IMR-90 (cell line): ENCODE data around the gene ANO7. TPM values are rescaled to one million over a fixed set of nuclear protein-coding genes. Genes with fewer than 3 reads are reported as not detected.

ENCODE experiments used
- ATAC-seq: fragments of 200-7000 bp; cut with Tn5 transposase; 2 replicates; pipeline ENCODE4 v1.9.1; 2020; ENCODE audit warnings: low read depth, mild to moderate bottlenecking, moderate library complexity
- BruUV-seq: library from RNA; stranded (reverse); fragments of 400-500 nt; replicated peaks from 2 replicates; lab custom pipeline; 2021; lab: Mats Ljungman, UMichigan
- CTCF ChIA-PET: fragments of 300-600 bp; formaldehyde crosslinking; extraction: SDS; loops from one replicate; lab custom pipeline; 2021; ENCODE audit warnings: antibody characterized with exemption; lab: Yijun Ruan, JAX
- POLR2A ChIA-PET: fragments of 300-600 bp; sonication (Branson Sonifier 250); formaldehyde crosslinking; loops from one replicate; lab custom pipeline; 2022; ENCODE audit warnings: antibody characterized with exemption; ENCODE audit not compliant: unreplicated experiment; lab: Charles Lee
- DNase-seq: peaks from one replicate; pipeline ENCODE4 v3.0.0; 2013
- H2AFZ ChIP-seq: replicated peaks from 2 replicates; pipeline ENCODE3; 2013; ENCODE audit warnings: low read length, mild to moderate bottlenecking; ENCODE audit not compliant: poor library complexity
- H2AK5ac ChIP-seq: 2 replicates; pipeline ENCODE4 v1.6.1; 2013; ENCODE audit warnings: low read depth, low read length, inconsistent platforms
- H2AK9ac ChIP-seq: replicated peaks from 2 replicates; pipeline ENCODE3; 2013; ENCODE audit warnings: mild to moderate bottlenecking, low read depth, low read length, moderate library complexity; ENCODE audit not compliant: poor library complexity
- H2BK120ac ChIP-seq: 2 replicates; pipeline ENCODE4 v1.6.1; 2013; ENCODE audit warnings: low read depth, low read length, inconsistent platforms
- H2BK15ac ChIP-seq: 3 replicates; pipeline ENCODE4 v1.6.1; 2013; ENCODE audit warnings: low read depth, low read length, inconsistent platforms
- H2BK20ac ChIP-seq: 2 replicates; pipeline ENCODE4 v1.6.1; 2013; ENCODE audit warnings: low read depth, mild to moderate bottlenecking, inconsistent platforms, low read length, moderate library complexity
- H2BK5ac ChIP-seq: 2 replicates; pipeline ENCODE4 v1.6.1; 2013; ENCODE audit warnings: mild to moderate bottlenecking, low read depth, low read length, inconsistent platforms; ENCODE audit not compliant: poor library complexity, severe bottlenecking
- H3K14ac ChIP-seq: replicated peaks from 2 replicates; pipeline ENCODE4 v1.6.1; 2013; ENCODE audit warnings: low read depth, low read length, inconsistent platforms
- H3K18ac ChIP-seq: 2 replicates; pipeline ENCODE4 v1.6.1; 2013; ENCODE audit warnings: low read depth, low read length, control low read depth
- H3K23ac ChIP-seq: 2 replicates; pipeline ENCODE4 v1.6.1; 2013; ENCODE audit warnings: low read depth, low read length, inconsistent platforms
- H3K27ac ChIP-seq: 2 replicates; pipeline ENCODE4 v1.5.1; 2013; ENCODE audit warnings: mild to moderate bottlenecking, control low read depth, low read length; ENCODE audit not compliant: insufficient read depth
- H3K27me3 ChIP-seq: 2 replicates; pipeline ENCODE4 v1.6.1; 2013; ENCODE audit warnings: low read length; ENCODE audit not compliant: control insufficient read depth, insufficient read depth
- H3K36me3 ChIP-seq: 2 replicates; pipeline ENCODE4 v1.6.1; 2013; ENCODE audit warnings: low read length, mixed read lengths; ENCODE audit not compliant: control insufficient read depth, insufficient read depth
- H3K4ac ChIP-seq: 2 replicates; pipeline ENCODE4 v1.6.1; 2013; ENCODE audit warnings: low read depth, low read length, inconsistent platforms
- H3K4me1 ChIP-seq: 2 replicates; pipeline ENCODE4 v1.6.1; 2013; ENCODE audit warnings: low read length, mixed read lengths; ENCODE audit not compliant: control insufficient read depth, insufficient read depth
- H3K4me2 ChIP-seq: 2 replicates; pipeline ENCODE4 v1.6.1; 2013; ENCODE audit warnings: low read depth, mild to moderate bottlenecking, control low read depth, low read length, moderate library complexity
- H3K4me3 ChIP-seq: 2 replicates; pipeline ENCODE4 v1.5.1; 2013; ENCODE audit warnings: low read depth, mild to moderate bottlenecking, control low read depth, low read length, moderate library complexity; ENCODE audit not compliant: insufficient read depth
- H3K56ac ChIP-seq: 2 replicates; pipeline ENCODE4 v1.6.1; 2013; ENCODE audit warnings: low read length, inconsistent platforms; ENCODE audit not compliant: insufficient read depth; ENCODE audit errors: extremely low read depth
- H3K79me1 ChIP-seq, 2 experiments: 2 replicates each; pipeline ENCODE4 v1.6.1; 2013; ENCODE audit warnings: low read length in 2 of 2, inconsistent platforms in 1 of 2, low read depth in 1 of 2
- H3K9ac ChIP-seq: 2 replicates; pipeline ENCODE4 v1.6.1; 2013; ENCODE audit warnings: low read depth, low read length, control low read depth
- H3K9me1 ChIP-seq: 2 replicates; pipeline ENCODE4 v1.6.1; 2013; ENCODE audit warnings: low read length, inconsistent platforms; ENCODE audit not compliant: insufficient read depth
- H3K9me3 ChIP-seq: 2 replicates; pipeline ENCODE4 v1.6.1; 2013; ENCODE audit warnings: low read length; ENCODE audit not compliant: control insufficient read depth, insufficient read depth
- H4K20me1 ChIP-seq: 2 replicates; pipeline ENCODE4 v1.6.1; 2013; ENCODE audit warnings: low read length, inconsistent platforms; ENCODE audit not compliant: insufficient read depth
- H4K5ac ChIP-seq: 2 replicates; pipeline ENCODE4 v1.6.1; 2013; ENCODE audit warnings: mild to moderate bottlenecking, low read depth, low read length, control low read depth
- H4K8ac ChIP-seq, 2 experiments: 2 replicates each; pipeline ENCODE4 v1.6.1; 2013; ENCODE audit warnings: low read depth in 2 of 2, low read length in 2 of 2, control low read depth in 1 of 2, inconsistent platforms in 1 of 2
- H4K91ac ChIP-seq: 2 replicates; pipeline ENCODE4 v1.6.1; 2013; ENCODE audit warnings: low read depth, low read length, inconsistent platforms; ENCODE audit not compliant: insufficient read depth
- BHLHE40 ChIP-seq: fragments of 150-350 bp; IDR thresholded peaks from 2 replicates; pipeline ENCODE4 v1.6.1; 2016; ENCODE audit warnings: mild to moderate bottlenecking, low read depth, low read length
- CEBPB ChIP-seq: IDR thresholded peaks from 2 replicates; pipeline ENCODE4 v1.6.1; 2012; ENCODE audit warnings: low read depth, low read length, improper control_type of control experiment
- CHD1 ChIP-seq: IDR thresholded peaks from 2 replicates; pipeline ENCODE4 v1.6.1; 2012; ENCODE audit warnings: low read depth, low read length, improper control_type of control experiment
- FOS ChIP-seq: fragments of 150-350 bp; IDR thresholded peaks from 2 replicates; pipeline ENCODE4 v1.6.1; 2016; ENCODE audit warnings: low read depth, low read length
- MAFK ChIP-seq: IDR thresholded peaks from 2 replicates; pipeline ENCODE4 v1.6.1; 2012; ENCODE audit warnings: low read depth, low read length, improper control_type of control experiment
- MAZ ChIP-seq: IDR thresholded peaks from 2 replicates; pipeline ENCODE4 v1.6.1; 2012; ENCODE audit warnings: low read depth, mild to moderate bottlenecking, low read length, improper control_type of control experiment, moderate library complexity, borderline replicate concordance
- MXI1 ChIP-seq: IDR thresholded peaks from 2 replicates; pipeline ENCODE4 v1.6.1; 2012; ENCODE audit warnings: low read depth, mild to moderate bottlenecking, low read length, moderate library complexity, borderline replicate concordance
- NFE2L2 ChIP-seq: fragments of 150-350 bp; IDR thresholded peaks from 2 replicates; pipeline ENCODE4 v1.6.1; 2016; ENCODE audit warnings: low read depth, mild to moderate bottlenecking, low read length
- POLR2A ChIP-seq: IDR thresholded peaks from 2 replicates; pipeline ENCODE4 v1.6.1; 2012; ENCODE audit warnings: mild to moderate bottlenecking, low read depth, low read length
- RAD21 ChIP-seq: IDR thresholded peaks from 2 replicates; pipeline ENCODE4 v1.6.1; 2012; ENCODE audit warnings: low read length, improper control_type of control experiment
- RCOR1 ChIP-seq: IDR thresholded peaks from 2 replicates; pipeline ENCODE4 v1.6.1; 2012; ENCODE audit warnings: mild to moderate bottlenecking, low read length, improper control_type of control experiment; ENCODE audit not compliant: insufficient replicate concordance
- RFX5 ChIP-seq: IDR thresholded peaks from 2 replicates; pipeline ENCODE4 v1.8.0; 2012; ENCODE audit warnings: low read depth, mild to moderate bottlenecking, low read length, moderate library complexity
- SMC3 ChIP-seq: fragments of 150-350 bp; IDR thresholded peaks from 2 replicates; pipeline ENCODE4 v1.6.1; 2016; ENCODE audit warnings: low read depth, mild to moderate bottlenecking, antibody characterized with exemption, low read length, moderate library complexity
- WGBS, 2 experiments: methylation state at CpG; one replicate each; pipeline versions ENCODE4 v1.1.5 to v1.1.7; 2013; ENCODE audit warnings: missing lambda C conversion rate in 2 of 2; ENCODE audit not compliant: insufficient read length in 1 of 2; ENCODE audit errors: extremely low coverage in 2 of 2; 5-methylcytosine and 5-hydroxymethylcytosine counted together
- dilution Hi-C: fragments of 300-500 bp; cut with HindIII; formaldehyde crosslinking; loops from one replicate; pipeline ENCODE4 v1.14.3; 2018; ENCODE audit warnings: low sequenced_read_pairs; ENCODE audit not compliant: unreplicated experiment
- in situ Hi-C: fragments of 300-500 bp; cut with MboI; formaldehyde crosslinking; loops from 3 replicates; pipeline ENCODE4 v1.14.3; 2019; ENCODE audit warnings: low sequenced_read_pairs, inconsistent platforms, mixed read lengths
- intact Hi-C: fragments of 100-400 bp; cut with micrococcal nuclease; formaldehyde crosslinking; loops from 2 replicates; pipeline ENCODE4 v1.10.0; 2022
- polyA plus RNA-seq, 3 experiments: library from polyadenylated mRNA; depleted of rRNA; stranded (reverse); fragments of >200 nt; gene quantifications; 2 replicates each; pipeline ENCODE4 v1.2.3, GENCODE V29; 2012; ENCODE audit warnings: low replicate concordance in 1 of 3
- total RNA-seq: library from RNA; depleted of rRNA; stranded (reverse); fragments of >200 nt; gene quantifications from 2 replicates; pipeline ENCODE4 v1.2.3, GENCODE V29; 2012
- TF ChIP-seq, protein P1 (sequence below): conservative IDR thresholded peaks from 2 replicates; pipeline ENCODE4 v1.5.1; 2012; ENCODE audit warnings: mild to moderate bottlenecking, low read depth, low read length, improper control_type of control experiment
- TF ChIP-seq, protein P2 (sequence below): fragments of 150-350 bp; IDR thresholded peaks from 2 replicates; pipeline ENCODE4 v1.6.1; 2016; ENCODE audit warnings: low read depth, mild to moderate bottlenecking, low read length, moderate library complexity, borderline replicate concordance

Gene ANO7
- total and polyA plus RNA-seq, 2 of the 4 experiments (the other 2 are of a cell fraction), result 0.36 to 3.4 TPM

DNA sequence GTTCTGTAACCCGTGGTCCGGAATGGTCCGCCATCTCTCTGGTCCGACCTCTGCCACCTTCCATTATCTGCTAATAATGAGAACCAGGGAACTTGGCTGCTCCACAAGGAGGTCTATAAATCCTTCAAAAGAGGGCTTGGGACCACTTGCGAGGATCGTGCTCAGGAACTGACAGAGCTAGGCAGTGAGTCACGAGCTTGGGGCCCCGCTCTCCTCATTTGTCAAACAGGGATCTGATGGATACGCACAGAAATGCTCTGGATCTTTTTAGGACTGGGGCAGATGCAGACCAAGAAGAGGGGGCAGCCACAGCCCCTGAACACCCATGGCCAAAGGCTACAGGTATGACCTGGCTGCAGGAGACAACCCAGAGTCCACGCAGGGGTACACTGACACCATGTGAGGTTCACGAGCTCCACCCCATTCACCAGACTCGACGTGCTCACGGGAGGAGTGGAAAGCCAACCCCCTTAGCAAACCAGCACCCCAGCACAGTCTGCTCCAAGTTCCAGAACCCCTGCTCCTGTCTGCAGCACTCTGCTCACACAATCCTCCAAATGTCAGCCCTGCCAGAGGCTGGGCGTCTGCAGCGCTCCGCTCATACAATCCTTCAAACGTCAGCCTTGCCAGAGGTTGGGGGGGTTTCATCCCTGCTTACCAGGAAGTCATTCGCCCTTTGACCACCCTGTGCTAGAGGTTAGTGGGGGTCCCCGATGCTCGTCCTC lies 45.8 kb downstream of the ANO7 start:
- Histone ChIP-seq H4K91ac (no peak overlapping the region), H3K4me2 (no peak overlapping the region), H2AK9ac (no peak overlapping the region), H3K4me1 (no peaks in the 10 kb centered on the region), H3K14ac (no peak overlapping the region), H3K27ac (no peak overlapping the region), H3K23ac (no peak overlapping the region), H3K9me1 (no peaks in the 10 kb centered on the region; the same call in 1 of the 2 replicates), H3K4me3 (no peak overlapping the region), H3K9ac (no peak overlapping the region), H4K5ac (no peak overlapping the region), H3K27me3 (no peaks in the 10 kb centered on the region), H2AK5ac (no peak overlapping the region), H2BK5ac (no peak overlapping the region), H3K56ac (no peak overlapping the region), H3K4ac (no peak overlapping the region), H4K20me1 (peaks cover 73% of the 10 kb centered on the region), H2BK15ac (no peak overlapping the region), H2AFZ (no peak overlapping the region), H4K8ac (no peak overlapping the region), H3K9me3 (no peaks in the 10 kb centered on the region), H3K18ac (no peak overlapping the region), H3K36me3 (peaks cover 90% of the 10 kb centered on the region), H2BK20ac (no peak overlapping the region), H2BK120ac (no peak overlapping the region), H3K79me1 (peaks cover 32 to 79% of the 10 kb centered on the region in 2 experiments)
- dilution Hi-C loops, result no loop called here
- no peak for DNase-seq
- TF ChIP-seq, protein P1, sequence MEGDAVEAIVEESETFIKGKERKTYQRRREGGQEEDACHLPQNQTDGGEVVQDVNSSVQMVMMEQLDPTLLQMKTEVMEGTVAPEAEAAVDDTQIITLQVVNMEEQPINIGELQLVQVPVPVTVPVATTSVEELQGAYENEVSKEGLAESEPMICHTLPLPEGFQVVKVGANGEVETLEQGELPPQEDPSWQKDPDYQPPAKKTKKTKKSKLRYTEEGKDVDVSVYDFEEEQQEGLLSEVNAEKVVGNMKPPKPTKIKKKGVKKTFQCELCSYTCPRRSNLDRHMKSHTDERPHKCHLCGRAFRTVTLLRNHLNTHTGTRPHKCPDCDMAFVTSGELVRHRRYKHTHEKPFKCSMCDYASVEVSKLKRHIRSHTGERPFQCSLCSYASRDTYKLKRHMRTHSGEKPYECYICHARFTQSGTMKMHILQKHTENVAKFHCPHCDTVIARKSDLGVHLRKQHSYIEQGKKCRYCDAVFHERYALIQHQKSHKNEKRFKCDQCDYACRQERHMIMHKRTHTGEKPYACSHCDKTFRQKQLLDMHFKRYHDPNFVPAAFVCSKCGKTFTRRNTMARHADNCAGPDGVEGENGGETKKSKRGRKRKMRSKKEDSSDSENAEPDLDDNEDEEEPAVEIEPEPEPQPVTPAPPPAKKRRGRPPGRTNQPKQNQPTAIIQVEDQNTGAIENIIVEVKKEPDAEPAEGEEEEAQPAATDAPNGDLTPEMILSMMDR, result no peak
- TF ChIP-seq RFX5 (no peak), BHLHE40 (no peak), FOS (no peak), CEBPB (no peak), MXI1 (no peak), CHD1 (no peak), RCOR1 (no peak), RAD21 (no peak), POLR2A (no peak), NFE2L2 (no peak), MAFK (no peak), SMC3 (no peak), MAZ (no peak)
- TF ChIP-seq, protein P2, sequence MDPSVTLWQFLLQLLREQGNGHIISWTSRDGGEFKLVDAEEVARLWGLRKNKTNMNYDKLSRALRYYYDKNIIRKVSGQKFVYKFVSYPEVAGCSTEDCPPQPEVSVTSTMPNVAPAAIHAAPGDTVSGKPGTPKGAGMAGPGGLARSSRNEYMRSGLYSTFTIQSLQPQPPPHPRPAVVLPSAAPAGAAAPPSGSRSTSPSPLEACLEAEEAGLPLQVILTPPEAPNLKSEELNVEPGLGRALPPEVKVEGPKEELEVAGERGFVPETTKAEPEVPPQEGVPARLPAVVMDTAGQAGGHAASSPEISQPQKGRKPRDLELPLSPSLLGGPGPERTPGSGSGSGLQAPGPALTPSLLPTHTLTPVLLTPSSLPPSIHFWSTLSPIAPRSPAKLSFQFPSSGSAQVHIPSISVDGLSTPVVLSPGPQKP, result no peak
- no peak for ATAC-seq
- in situ Hi-C loops, result no loop called here
- BruUV-seq, result no TSS peak
- 91% methylated on average over 11 of the region's 21 CpGs; no CpG with 5 or more reads in 1 of the 2 experiments for WGBS, 2 experiments
- intact Hi-C loops, result no loop called here
- ChIA-PET CTCF (no interaction called here), POLR2A (no interaction called here)
